Ovary (tissue), 3 donors: ENCODE measurements around the gene HS6ST3.

Experiments used
- CTCF ChIP-seq, 3 donors: fragments of 450-650 bp in 2 of 3; fragments of 200-600 bp in 1 of 3; IDR thresholded peaks; one replicate each; pipeline versions ENCODE4 v1.5.1 to v1.8.0; 2016 to 2022; ENCODE audit warnings: antibody characterized with exemption in 3 of 3, mild to moderate bottlenecking in 1 of 3
- EP300 ChIP-seq: sonication (generic); formaldehyde crosslinking; IDR thresholded peaks from one replicate; pipeline ENCODE4 v1.6.1; 2017; ENCODE audit warnings: antibody characterized with exemption
- POLR2A ChIP-seq: fragments of 450-650 bp; IDR thresholded peaks from one replicate; pipeline ENCODE4 v1.6.1; 2017; ENCODE audit warnings: antibody characterized with exemption, mild to moderate bottlenecking, moderate library complexity
- donor health status: DM: no; HTN: no; CAD: no.

GRCh38 chr13:96681766-96682165 is 591.9 kb downstream of the HS6ST3 start:
- no peak for TF ChIP-seq CTCF (IDR thresholded peaks at IDR 0.05)
- TF ChIP-seq EP300 = no peak
- no peak for TF ChIP-seq POLR2A
